Common myeloid progenitor, CD34-positive (primary cell): ENCODE results near the gene IL26.

ENCODE experiments used
- CTCF ChIA-PET: fragments of 350-600 bp; sonication (Branson Sonifier 250); formaldehyde crosslinking; loops from one replicate; lab custom pipeline; 2021; ENCODE audit warnings: antibody characterized with exemption; lab: Charles Lee
- POLR2A ChIA-PET: fragments of 350-600 bp; sonication (Branson Sonifier 250); formaldehyde crosslinking; loops from one replicate; lab custom pipeline; 2021; ENCODE audit warnings: antibody characterized with exemption; lab: Charles Lee
- DNase-seq, 3 donors: peaks; one replicate each; pipeline versions ENCODE4 v3.0.0 to v3.0.0-alpha.2; 2013
- H3K27ac ChIP-seq, 2 experiments: 1 replicate in 1 of 2; 2 replicates in 1 of 2; pipeline ENCODE4 v1.7.0; 2013; ENCODE audit warnings: inconsistent platforms in 2 of 2, low read length in 2 of 2, mild to moderate bottlenecking in 2 of 2, low read depth in 1 of 2, moderate library complexity in 1 of 2; ENCODE audit not compliant: severe bottlenecking in 2 of 2, insufficient read depth in 1 of 2, poor library complexity in 1 of 2
- H3K27me3 ChIP-seq, 5 experiments: replicated peaks in 2 of 5; 1 replicate in 3 of 5; 2 replicates in 2 of 5; pipeline versions ENCODE4 v1.6.1 to v1.7.0; 2013; ENCODE audit warnings: low read length in 4 of 5, mild to moderate bottlenecking in 2 of 5, moderate library complexity in 2 of 5, inconsistent platforms in 1 of 5; ENCODE audit not compliant: insufficient read depth in 5 of 5, control insufficient read depth in 4 of 5
- H3K36me3 ChIP-seq, 4 experiments: 1 replicate in 2 of 4; 2 replicates in 2 of 4; pipeline versions ENCODE4 v1.6.1 to v1.7.0; 2013; ENCODE audit warnings: low read length in 3 of 4, control low read depth in 1 of 4, mild to moderate bottlenecking in 1 of 4; ENCODE audit not compliant: control insufficient read depth in 4 of 4, insufficient read depth in 4 of 4
- H3K4me1 ChIP-seq, 4 experiments: 1 replicate in 3 of 4; 2 replicates in 1 of 4; pipeline versions ENCODE4 v1.6.1 to v1.7.1; 2013; ENCODE audit warnings: low read length in 3 of 4, mild to moderate bottlenecking in 3 of 4, control low read depth in 1 of 4, inconsistent platforms in 1 of 4, moderate library complexity in 1 of 4; ENCODE audit not compliant: control insufficient read depth in 4 of 4, insufficient read depth in 4 of 4; ENCODE audit errors: control extremely low read depth in 1 of 4
- H3K4me3 ChIP-seq, 7 experiments: 1 replicate in 4 of 7; 2 replicates in 3 of 7; pipeline versions ENCODE4 v1.5.1 to v1.7.0; 2013; ENCODE audit warnings: mild to moderate bottlenecking in 7 of 7, low read length in 6 of 7, moderate library complexity in 6 of 7, inconsistent platforms in 2 of 7, low read depth in 2 of 7, control low read depth in 1 of 7; ENCODE audit not compliant: insufficient read depth in 4 of 7, control insufficient read depth in 1 of 7; ENCODE audit errors: extremely low read depth in 1 of 7
- H3K9me3 ChIP-seq, 5 experiments: 1 replicate in 4 of 5; 2 replicates in 1 of 5; pipeline versions ENCODE4 v1.6.1 to v1.7.1; 2013; ENCODE audit warnings: low read length in 4 of 5, mild to moderate bottlenecking in 2 of 5, inconsistent platforms in 1 of 5, low read depth in 1 of 5, moderate library complexity in 1 of 5; ENCODE audit not compliant: control insufficient read depth in 4 of 5, insufficient read depth in 2 of 5; ENCODE audit errors: control extremely low read depth in 1 of 5
- WGBS: methylation state at CpG from one replicate; pipeline ENCODE4 v1.1.5; 2013; ENCODE audit not compliant: insufficient coverage; 5-methylcytosine and 5-hydroxymethylcytosine counted together

Gene IL26

DNA sequence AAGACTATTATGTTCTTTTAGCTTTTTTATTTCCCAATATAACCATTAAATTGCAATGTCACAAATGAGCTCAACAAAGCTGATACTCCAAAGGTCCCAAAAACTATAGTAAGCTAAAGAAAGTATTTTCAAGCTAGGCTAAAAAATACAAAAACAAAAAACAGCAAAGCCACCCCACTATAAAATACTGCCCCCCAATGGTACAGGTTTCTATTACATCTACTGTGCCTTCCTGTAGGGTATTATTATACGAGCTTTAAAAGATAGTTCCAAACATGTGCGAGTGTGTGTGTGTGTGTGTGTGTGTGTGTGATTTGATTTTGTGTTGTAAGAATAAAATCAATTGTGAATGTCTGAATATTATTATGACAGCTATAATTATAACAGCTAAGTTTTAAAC lies 67.2 kb downstream of the IL26 start:
- no peaks in the 10 kb centered on the region for H3K36me3 ChIP-seq
- H3K4me1 ChIP-seq: no peaks in the 10 kb centered on the region
- no peak overlapping the region for H3K4me3 ChIP-seq
- H3K27me3 ChIP-seq: peaks cover 0 to 2% (median 0%) of the 10 kb centered on the region in 5 experiments
- H3K27ac ChIP-seq: no peak overlapping the region
- no peaks in the 10 kb centered on the region for H3K9me3 ChIP-seq
- POLR2A ChIA-PET: no interaction called here
- CTCF ChIA-PET: interaction anchor here (0.8 to 2.4 kb wide), 5 partner anchors 13 to 802 kb away, joined by 3 to 7 read pairs (median 3); no protein-coding TSS in a partner anchor
- DNase-seq: peak; percentile 20 to 53 (median 51)
- WGBS: no CpG with 5 or more reads among the region's 2 CpGs

DNA sequence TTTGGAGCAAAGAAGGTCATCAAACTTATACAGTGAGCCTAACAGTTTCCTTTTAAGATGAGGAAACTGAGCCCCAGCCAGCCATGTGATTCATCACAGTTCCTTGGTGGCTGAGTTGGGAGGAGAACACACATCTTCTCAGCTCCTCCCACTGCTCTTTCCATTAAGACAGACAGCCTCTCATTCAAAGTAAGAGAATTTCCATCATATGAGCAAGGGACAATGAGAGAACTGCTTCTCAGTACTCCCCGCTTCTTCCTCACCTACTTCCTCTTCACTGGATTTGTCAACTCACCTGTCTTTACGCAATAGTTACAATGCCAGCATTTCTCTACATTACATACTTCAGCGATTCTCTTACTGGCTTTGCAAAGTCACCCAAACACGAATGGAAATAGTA lies 68.2 kb downstream of the IL26 start:
- H3K4me3 ChIP-seq: no peak overlapping the region
- H3K9me3 ChIP-seq: no peaks in the 10 kb centered on the region
- H3K4me1 ChIP-seq: no peaks in the 10 kb centered on the region
- no peaks in the 10 kb centered on the region for H3K36me3 ChIP-seq
- no CpG with 5 or more reads among the region's 4 CpGs for WGBS
- no peak overlapping the region for H3K27ac ChIP-seq
- H3K27me3 ChIP-seq: peaks cover 0 to 2% (median 0%) of the 10 kb centered on the region in 5 experiments
- ChIA-PET POLR2A (no interaction called here), CTCF (interaction anchor here (2.4 kb wide), 1 partner anchor 118 kb away, joined by 7 read pairs; no protein-coding TSS in a partner anchor)
- DNase-seq: no peak

DNA sequence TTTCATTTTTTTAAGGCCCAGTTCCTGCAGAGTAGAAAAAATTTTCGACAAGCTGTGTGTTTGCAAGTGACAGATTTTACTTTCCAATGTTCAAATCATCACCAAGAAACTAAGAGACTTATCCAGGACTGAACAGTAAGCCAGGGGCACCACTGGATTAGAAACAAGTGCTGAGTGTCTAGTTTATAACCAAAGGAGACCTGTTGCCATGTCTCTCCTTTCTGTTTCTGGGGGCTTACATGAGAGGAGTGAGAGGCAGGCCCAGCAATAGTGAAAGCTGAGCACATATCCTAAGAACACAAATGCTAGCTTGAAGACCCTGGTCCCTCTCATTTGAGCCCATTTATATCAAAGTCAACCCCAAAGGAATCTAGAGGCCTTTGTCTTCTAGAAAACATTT lies 69.0 kb downstream of the IL26 start:
- ChIA-PET POLR2A (no interaction called here), CTCF (no interaction called here)
- H3K36me3 ChIP-seq: no peaks in the 10 kb centered on the region
- peaks cover 0 to 2% (median 0%) of the 10 kb centered on the region in 5 experiments for H3K27me3 ChIP-seq
- 100% methylated on average over 1 of the region's 1 CpG for WGBS
- no peaks in the 10 kb centered on the region for H3K9me3 ChIP-seq
- no peak overlapping the region for H3K27ac ChIP-seq
- H3K4me1 ChIP-seq: no peaks in the 10 kb centered on the region
- DNase-seq: no peak
- H3K4me3 ChIP-seq: no peak overlapping the region

DNA sequence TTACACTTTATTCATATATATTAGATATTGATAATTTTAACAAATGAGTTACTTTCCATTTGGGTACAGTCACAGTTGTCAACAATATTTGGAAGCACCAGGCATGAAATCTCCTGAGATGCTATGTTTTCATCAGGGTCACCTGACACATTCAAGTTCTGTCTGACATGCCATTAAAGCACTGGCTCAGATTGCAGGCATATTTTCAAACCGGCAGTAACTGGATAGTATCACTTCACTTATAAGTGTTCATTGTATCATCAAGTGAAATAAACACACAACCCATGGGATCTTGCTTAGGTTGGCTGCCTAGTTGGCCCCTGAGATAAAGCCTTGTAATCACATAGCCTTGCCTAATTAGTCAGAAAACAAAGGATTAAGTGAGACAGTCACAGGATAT lies 70.8 kb downstream of the IL26 start:
- Histone ChIP-seq H3K27me3 (peaks cover 0 to 1% (median 0%) of the 10 kb centered on the region in 5 experiments), H3K9me3 (no peaks in the 10 kb centered on the region), H3K27ac (no peak overlapping the region), H3K36me3 (no peaks in the 10 kb centered on the region), H3K4me3 (no peak overlapping the region), H3K4me1 (no peaks in the 10 kb centered on the region)
- ChIA-PET POLR2A (no interaction called here), CTCF (no interaction called here)
- WGBS: 100% methylated on average over 1 of the region's 1 CpG
- no peak for DNase-seq
